HG02642 (cell line): ENCODE measurements around the gene ECSCR.
A peak's percentile ranks its signal among the peaks of the same experiment; 100 is the strongest.
"Not testable (repeated sequence)": the region's sequence is repeated elsewhere in the genome, so short reads cannot be mapped to it uniquely, and the experiment has no call there.

Experiments used
- ATAC-seq: cut with Tn5 transposase; IDR thresholded peaks from one replicate; pipeline ENCODE4 v1.9.1; 2021; ENCODE audit warnings: mild to moderate bottlenecking; ENCODE audit not compliant: unreplicated experiment, poor library complexity

Gene ECSCR

GRCh38 chr5:139415221-139415861 lies 47.2 kb downstream of the ECSCR start:
- ATAC-seq: no peak

- ATAC-seq: no peak
These were observed 47.9 kb downstream of the ECSCR start for GRCh38 chr5:139414581-139415130.

GRCh38 chr5:139413963-139414362 lies 48.6 kb downstream of the ECSCR start:
- ATAC-seq: no peak

GRCh38 chr5:139413153-139413552 lies 49.4 kb downstream of the ECSCR start:
- ATAC-seq: no peak

- ATAC-seq: no peak
These were observed 51.3 kb downstream of the ECSCR start for GRCh38 chr5:139410993-139411828.

GRCh38 chr5:139410121-139410992 lies 52.2 kb downstream of the ECSCR start:
- no peak for ATAC-seq

GRCh38 chr5:139409116-139409515 lies 53.4 kb downstream of the ECSCR start:
- ATAC-seq: not testable (repeated sequence)

- ATAC-seq: no peak
These were observed 54.4 kb downstream of the ECSCR start for GRCh38 chr5:139408191-139408590.

- ATAC-seq: no peak
These were observed 55.0 kb downstream of the ECSCR start for GRCh38 chr5:139407517-139407916.

- no peak for ATAC-seq
These were observed 55.6 kb downstream of the ECSCR start for GRCh38 chr5:139406963-139407362.

- ATAC-seq: no peak
These were observed 58.1 kb downstream of the ECSCR start for GRCh38 chr5:139404484-139404840.

GRCh38 chr5:139403787-139404483 lies 58.6 kb downstream of the ECSCR start, which contains the start of gene SPATA24:
Gene SPATA24, minus strand, starts transcription at chr5:139404089. Its CDS starts 29 bp downstream, at chr5:139404060.
- peak; percentile 88 for ATAC-seq

- no peak for ATAC-seq
These were observed 59.1 kb downstream of the ECSCR start for GRCh38 chr5:139403418-139403786.

- no peak for ATAC-seq
These were observed 59.9 kb downstream of the ECSCR start for GRCh38 chr5:139402561-139403158.

- ATAC-seq: no peak
These were observed 61.0 kb downstream of the ECSCR start for GRCh38 chr5:139401546-139401945.

- no peak for ATAC-seq
These were observed 62.9 kb downstream of the ECSCR start for GRCh38 chr5:139399501-139400121.
